Heart left ventricle (tissue), 13 donors: Measurements from ENCODE around the gene PXMP4.

Experiments
- POLR2A ChIP-seq, 2 donors: fragments of 450-650 bp; IDR thresholded peaks; one replicate each; pipeline ENCODE4 v1.6.1; 2017; ENCODE audit warnings: antibody characterized with exemption in 2 of 2, mild to moderate bottlenecking in 2 of 2, moderate library complexity in 2 of 2
- TF ChIP-seq, protein P1 (sequence below), 12 donors: fragments of 200-600 bp; sonication (generic) in 4 of 12; IDR thresholded peaks; one replicate each; pipeline versions ENCODE4 v1.5.0 to v1.8.0; 2018 to 2022; ENCODE audit warnings: antibody characterized with exemption in 12 of 12, mild to moderate bottlenecking in 5 of 12
- donor health status: ischemic (EF 13 %, LVEDD 7.1; RV severe dilation, severe dysfunction).
- donor health status: DM: no; HTN: yes; CAD: no.
- donor health status: DM: no; HTN: no; CAD: no.
- donor health status: ischemic (EF 25% LVEDD 6.9; RV normal size, moderate dysfunction).
- donor health status: ischemic (EF 25% LVEDD 5.7; RV mildly dilated, moderate dysfunction).
- donor health status: ischemic (EF 35%, LVEDD 5.7; RV mildly dilated, moderate dysfunction).
- donor health status: nonischemic (EF 11% LVEDD 7.7; RV severe dilation, severe dysfunction).
- donor health status: DM: yes; HTN: yes; CAD: no.
- donor health status: PGD.
- donor health status: ischemic (EF 29% LVEDD 5.4; RV normal size, mild dysfunction).
- donor health status: nonischemic (EF 23%, LVEDD 6.1; RV moderate dilation, normal function).

DNA sequence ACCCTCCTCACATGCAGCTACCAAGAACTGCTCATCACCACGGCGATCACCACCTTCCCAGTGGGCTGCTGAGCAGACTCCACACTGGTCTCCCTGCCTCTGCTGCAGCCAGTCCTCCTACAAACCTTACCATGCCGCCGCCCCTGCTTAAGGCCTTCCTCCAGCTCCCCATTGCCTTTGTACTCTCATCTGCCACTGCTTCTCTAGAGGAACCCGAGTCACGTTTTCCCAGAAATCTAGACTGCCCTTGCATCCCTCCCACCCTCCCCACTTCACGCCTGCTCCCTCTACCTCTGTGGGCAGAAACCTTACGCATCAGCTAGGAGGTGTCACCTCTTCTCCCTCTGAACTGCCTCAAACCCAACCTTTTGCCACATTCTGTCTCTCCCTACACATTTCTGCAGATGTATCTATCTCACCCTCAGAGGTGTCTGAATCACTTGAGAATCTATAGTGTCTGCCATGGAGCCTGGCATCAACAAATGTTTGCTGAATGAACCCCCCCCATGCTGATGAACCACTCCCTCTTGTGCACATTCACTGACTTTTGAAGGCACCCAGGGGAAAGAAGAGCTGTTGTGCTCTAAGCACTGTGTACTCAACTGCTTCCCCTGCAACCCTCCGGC lies 38.3 kb downstream of the PXMP4 start:
- TF ChIP-seq, protein P1, sequence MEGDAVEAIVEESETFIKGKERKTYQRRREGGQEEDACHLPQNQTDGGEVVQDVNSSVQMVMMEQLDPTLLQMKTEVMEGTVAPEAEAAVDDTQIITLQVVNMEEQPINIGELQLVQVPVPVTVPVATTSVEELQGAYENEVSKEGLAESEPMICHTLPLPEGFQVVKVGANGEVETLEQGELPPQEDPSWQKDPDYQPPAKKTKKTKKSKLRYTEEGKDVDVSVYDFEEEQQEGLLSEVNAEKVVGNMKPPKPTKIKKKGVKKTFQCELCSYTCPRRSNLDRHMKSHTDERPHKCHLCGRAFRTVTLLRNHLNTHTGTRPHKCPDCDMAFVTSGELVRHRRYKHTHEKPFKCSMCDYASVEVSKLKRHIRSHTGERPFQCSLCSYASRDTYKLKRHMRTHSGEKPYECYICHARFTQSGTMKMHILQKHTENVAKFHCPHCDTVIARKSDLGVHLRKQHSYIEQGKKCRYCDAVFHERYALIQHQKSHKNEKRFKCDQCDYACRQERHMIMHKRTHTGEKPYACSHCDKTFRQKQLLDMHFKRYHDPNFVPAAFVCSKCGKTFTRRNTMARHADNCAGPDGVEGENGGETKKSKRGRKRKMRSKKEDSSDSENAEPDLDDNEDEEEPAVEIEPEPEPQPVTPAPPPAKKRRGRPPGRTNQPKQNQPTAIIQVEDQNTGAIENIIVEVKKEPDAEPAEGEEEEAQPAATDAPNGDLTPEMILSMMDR (IDR thresholded peaks at IDR 0.05), result no peak
- TF ChIP-seq POLR2A (IDR thresholded peaks at IDR 0.05), result no peak
